Measurements from ENCODE around the gene DOK7.

DNA sequence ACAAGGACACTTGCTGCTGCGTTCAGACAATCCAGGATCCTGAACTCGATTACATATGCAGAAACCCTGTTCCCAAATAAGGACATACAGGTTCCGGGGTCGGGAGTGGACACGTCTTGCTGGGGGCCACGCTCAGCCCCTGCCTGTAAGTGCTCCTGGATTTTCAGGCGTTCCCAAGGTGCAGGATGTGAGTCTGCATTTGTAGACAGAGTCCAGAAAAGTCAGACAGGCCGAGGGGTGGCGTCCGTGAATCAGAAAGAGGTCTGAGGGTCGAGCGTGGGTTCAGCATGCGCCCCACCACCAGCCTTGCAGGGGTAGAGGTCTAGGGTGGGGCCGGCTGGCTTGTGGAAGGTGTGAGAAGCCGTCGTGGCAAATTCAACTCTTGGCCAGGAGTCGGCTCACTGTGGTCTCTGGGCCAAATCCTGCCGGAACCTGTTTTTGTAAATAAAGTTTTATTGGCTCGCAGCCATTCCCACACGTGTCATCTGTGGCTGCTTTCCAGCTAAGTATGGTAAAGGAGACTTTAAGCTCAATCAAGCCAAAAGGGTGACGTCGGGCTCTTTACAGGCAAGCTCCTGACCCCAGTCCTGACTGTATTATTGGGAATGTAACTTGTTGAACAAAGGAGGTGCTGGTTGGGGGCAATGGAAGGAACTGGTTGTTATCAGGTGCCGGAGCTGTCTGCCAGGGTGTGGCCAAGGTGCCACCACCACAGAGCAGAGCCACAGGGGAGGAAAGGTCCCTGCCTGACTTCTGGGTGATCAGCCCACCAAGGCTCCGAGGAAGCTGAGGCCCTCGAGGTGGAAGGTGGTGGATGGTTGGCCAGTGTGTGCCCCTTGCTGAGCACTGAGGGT is 7.4 kb downstream of the DOK7 start:
- TF ChIP-seq CTCF (IDR thresholded peaks at IDR 0.05; ENCODE audit: low read length), result no peak
- no peak for TF ChIP-seq EZH2 (optimal IDR thresholded peaks at IDR 0.05; ENCODE audit: low read depth, low read length)
- no peak for TF ChIP-seq EZH2phosphoT487 (IDR thresholded peaks at IDR 0.05; ENCODE audit: low read length)

All from MM.1S (cell line).